ENCODE results near the gene SULT1B1.

Gene SULT1B1

DNA sequence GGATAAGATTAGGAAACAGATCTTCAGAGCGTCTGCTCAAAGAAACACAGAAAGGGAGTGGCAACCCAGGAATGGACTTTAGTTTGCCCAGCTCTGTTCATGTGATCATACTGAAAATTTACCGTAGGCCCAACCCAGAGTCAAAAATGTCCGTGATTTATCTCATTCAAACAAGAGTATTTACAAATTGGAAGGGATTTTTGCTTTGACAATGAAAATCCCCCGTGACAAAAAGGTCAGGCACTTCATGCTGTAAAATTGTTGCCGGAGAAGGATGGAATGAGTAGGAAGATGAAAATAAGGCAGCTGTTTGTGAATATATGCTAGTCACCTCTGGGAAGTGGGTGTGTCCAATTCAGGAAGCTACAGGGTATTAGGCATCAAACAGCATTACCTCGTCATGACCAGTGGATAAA lies 1.2 kb downstream of the SULT1B1 start:
- H3K4me1 Mint-ChIP-seq: no peaks in the 10 kb centered on the region
- DNase-seq: no peak
- TF ChIP-seq, protein P1, sequence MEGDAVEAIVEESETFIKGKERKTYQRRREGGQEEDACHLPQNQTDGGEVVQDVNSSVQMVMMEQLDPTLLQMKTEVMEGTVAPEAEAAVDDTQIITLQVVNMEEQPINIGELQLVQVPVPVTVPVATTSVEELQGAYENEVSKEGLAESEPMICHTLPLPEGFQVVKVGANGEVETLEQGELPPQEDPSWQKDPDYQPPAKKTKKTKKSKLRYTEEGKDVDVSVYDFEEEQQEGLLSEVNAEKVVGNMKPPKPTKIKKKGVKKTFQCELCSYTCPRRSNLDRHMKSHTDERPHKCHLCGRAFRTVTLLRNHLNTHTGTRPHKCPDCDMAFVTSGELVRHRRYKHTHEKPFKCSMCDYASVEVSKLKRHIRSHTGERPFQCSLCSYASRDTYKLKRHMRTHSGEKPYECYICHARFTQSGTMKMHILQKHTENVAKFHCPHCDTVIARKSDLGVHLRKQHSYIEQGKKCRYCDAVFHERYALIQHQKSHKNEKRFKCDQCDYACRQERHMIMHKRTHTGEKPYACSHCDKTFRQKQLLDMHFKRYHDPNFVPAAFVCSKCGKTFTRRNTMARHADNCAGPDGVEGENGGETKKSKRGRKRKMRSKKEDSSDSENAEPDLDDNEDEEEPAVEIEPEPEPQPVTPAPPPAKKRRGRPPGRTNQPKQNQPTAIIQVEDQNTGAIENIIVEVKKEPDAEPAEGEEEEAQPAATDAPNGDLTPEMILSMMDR (IDR thresholded peaks at IDR 0.05): no peak
- no peaks in the 10 kb centered on the region for H3K36me3 Mint-ChIP-seq (ENCODE audit: low read depth)
- H3K9me3 Mint-ChIP-seq: peaks cover 17% of the 10 kb centered on the region
- H3K27ac Mint-ChIP-seq: no peak overlapping the region
- no peak overlapping the region for H3K4me3 Mint-ChIP-seq
- no peaks in the 10 kb centered on the region for H3K27me3 Mint-ChIP-seq (ENCODE audit: low read depth, poor library complexity)

DNA sequence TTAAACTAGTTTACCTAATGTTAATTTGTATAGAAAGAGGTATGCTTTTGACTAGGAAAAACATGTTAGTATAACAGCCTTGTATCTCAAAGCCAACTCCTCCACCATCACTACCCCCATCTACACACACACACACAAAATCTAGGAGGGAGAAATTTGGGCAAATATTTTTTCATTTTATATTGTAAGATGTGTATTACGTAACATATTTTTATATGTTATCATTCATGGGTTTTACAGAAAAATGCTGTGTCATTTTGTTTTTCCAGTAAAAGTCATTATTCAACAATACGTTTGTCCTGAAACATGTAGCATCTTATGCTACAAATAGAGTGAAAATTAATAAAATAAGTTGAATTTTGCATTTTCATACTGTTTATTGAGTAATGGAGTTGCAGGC lies 3.0 kb downstream of the SULT1B1 start:
- no peak overlapping the region for H3K4me3 Mint-ChIP-seq
- no peak for DNase-seq
- no peak overlapping the region for H3K27ac Mint-ChIP-seq
- H3K9me3 Mint-ChIP-seq: peaks cover 11% of the 10 kb centered on the region
- H3K27me3 Mint-ChIP-seq (ENCODE audit: low read depth, poor library complexity): peaks cover 4% of the 10 kb centered on the region
- no peaks in the 10 kb centered on the region for H3K4me1 Mint-ChIP-seq
- no peaks in the 10 kb centered on the region for H3K36me3 Mint-ChIP-seq (ENCODE audit: low read depth)
- TF ChIP-seq, protein P1 (IDR thresholded peaks at IDR 0.05): no peak

DNA sequence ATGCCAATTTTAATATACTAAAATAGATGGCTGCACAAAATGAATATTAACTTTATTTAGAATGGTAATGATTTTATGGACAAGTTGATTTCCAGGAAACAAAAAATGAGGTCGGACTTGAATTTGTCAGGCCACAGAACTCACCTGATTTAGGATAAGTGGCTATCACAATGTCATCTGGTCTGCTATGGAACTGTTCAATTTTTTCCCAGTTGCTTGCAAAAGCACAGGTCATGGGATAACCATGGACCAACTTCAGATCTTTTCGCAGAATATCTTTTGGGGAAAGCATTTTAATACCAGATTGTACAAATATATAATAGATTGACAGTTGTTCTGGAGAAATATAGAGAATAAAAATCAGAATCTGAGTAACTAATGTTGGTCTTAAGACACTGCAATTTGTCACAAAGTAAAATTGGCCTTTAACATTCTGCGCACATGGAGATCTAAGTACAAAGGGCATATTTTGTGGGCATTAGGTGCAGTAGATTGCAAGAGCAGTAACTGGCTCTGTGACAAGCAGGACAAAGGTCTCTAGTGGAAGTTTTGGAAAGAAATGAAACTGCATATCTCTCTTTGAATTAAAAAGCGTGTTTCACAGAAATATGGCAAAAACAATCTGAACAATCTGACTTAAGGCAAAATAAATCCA lies 5.4 kb downstream of the SULT1B1 start:
- TF ChIP-seq, protein P1 (IDR thresholded peaks at IDR 0.05): no peak
- Mint-ChIP-seq H3K27me3 (ENCODE audit: low read depth, poor library complexity) (peaks cover 4% of the 10 kb centered on the region), H3K27ac (no peak overlapping the region), H3K4me1 (no peaks in the 10 kb centered on the region), H3K36me3 (ENCODE audit: low read depth) (no peaks in the 10 kb centered on the region), H3K9me3 (no peaks in the 10 kb centered on the region), H3K4me3 (no peak overlapping the region)
- DNase-seq: no peak

DNA sequence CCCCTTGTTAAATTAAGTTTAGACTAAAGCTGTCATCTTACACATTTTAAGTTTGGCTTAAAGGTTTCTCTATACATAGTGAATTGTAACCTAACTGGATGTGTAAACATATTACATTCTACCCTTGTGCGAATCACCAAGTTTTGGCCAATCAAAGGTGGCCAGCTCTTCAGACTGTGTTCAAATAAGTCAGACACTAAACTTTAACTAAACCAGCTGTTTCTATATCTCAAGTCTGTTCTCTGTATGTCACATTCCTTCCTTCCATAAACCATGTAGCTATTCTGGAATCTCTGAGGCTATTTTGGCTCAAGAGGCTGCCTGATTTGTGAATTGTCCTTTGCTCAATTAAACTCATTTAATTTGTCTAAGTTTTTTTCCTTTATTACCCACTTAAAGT lies 6.7 kb downstream of the SULT1B1 start:
- TF ChIP-seq, protein P1 (IDR thresholded peaks at IDR 0.05): no peak
- no peaks in the 10 kb centered on the region for H3K4me1 Mint-ChIP-seq
- H3K9me3 Mint-ChIP-seq: no peaks in the 10 kb centered on the region
- peaks cover 4% of the 10 kb centered on the region for H3K27me3 Mint-ChIP-seq (ENCODE audit: low read depth, poor library complexity)
- H3K27ac Mint-ChIP-seq: no peak overlapping the region
- H3K36me3 Mint-ChIP-seq (ENCODE audit: low read depth): no peaks in the 10 kb centered on the region
- no peak overlapping the region for H3K4me3 Mint-ChIP-seq
- no peak for DNase-seq

DNA sequence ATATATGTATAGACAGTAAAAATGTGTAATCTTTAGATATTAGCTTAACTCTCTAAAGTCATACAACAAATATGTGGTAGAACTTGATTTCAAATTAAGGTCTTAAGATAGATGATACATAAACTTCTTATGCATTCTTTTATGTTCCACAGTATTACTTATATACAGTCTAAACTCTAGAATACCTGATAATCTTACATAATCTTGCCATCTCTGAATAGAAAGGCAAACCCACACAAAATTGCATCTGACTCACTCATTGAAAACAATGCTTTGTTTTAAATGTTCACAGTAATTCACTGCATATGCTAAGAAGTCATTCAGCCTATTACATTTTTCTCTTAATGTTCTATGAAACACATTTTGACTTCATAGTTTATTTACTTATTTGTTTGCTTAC lies 10.1 kb downstream of the SULT1B1 start:
- no peak overlapping the region for H3K4me3 Mint-ChIP-seq
- no peak for DNase-seq
- no peaks in the 10 kb centered on the region for H3K4me1 Mint-ChIP-seq
- no peaks in the 10 kb centered on the region for H3K9me3 Mint-ChIP-seq
- TF ChIP-seq, protein P1 (IDR thresholded peaks at IDR 0.05): no peak
- no peak overlapping the region for H3K27ac Mint-ChIP-seq
- H3K36me3 Mint-ChIP-seq (ENCODE audit: low read depth): no peaks in the 10 kb centered on the region
- peaks cover 4% of the 10 kb centered on the region for H3K27me3 Mint-ChIP-seq (ENCODE audit: low read depth, poor library complexity)

DNA sequence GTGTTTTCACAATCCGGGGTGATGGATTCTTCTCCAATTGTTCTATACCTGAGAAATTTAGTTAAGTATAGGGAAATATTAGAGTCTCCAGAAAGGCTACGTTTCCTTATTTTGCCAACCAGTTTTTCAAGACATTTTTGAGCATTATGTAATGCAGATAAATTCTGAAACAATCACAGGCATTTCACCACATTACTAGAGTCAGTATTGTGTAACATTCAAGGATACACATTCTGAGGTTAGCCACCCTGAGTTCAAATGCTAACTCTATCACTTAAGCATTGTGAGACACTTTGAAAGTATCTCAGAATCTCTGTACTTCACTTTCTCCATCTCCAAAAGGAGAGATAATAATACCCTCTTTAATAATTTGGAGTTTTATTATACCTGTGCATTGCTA lies 10.6 kb downstream of the SULT1B1 start:
- Mint-ChIP-seq H3K36me3 (ENCODE audit: low read depth) (no peaks in the 10 kb centered on the region), H3K27ac (no peak overlapping the region)

More for the DNA sequence above, 10.6 kb downstream of the SULT1B1 start:
- Mint-ChIP-seq H3K9me3 (no peaks in the 10 kb centered on the region), H3K4me1 (no peaks in the 10 kb centered on the region), H3K27me3 (ENCODE audit: low read depth, poor library complexity) (peaks cover 4% of the 10 kb centered on the region), H3K4me3 (no peak overlapping the region)
- TF ChIP-seq, protein P1 (IDR thresholded peaks at IDR 0.05): no peak
- no peak for DNase-seq

Data from nephron progenitor cell (in vitro differentiated cells).